ENCODE data around the gene DBH. TPM values are rescaled to one million over a fixed set of nuclear protein-coding genes. Genes with fewer than 3 reads are reported as not detected.

The DBH gene
- total RNA-seq, 3 donors from 2014 or later = not detected

DNA sequence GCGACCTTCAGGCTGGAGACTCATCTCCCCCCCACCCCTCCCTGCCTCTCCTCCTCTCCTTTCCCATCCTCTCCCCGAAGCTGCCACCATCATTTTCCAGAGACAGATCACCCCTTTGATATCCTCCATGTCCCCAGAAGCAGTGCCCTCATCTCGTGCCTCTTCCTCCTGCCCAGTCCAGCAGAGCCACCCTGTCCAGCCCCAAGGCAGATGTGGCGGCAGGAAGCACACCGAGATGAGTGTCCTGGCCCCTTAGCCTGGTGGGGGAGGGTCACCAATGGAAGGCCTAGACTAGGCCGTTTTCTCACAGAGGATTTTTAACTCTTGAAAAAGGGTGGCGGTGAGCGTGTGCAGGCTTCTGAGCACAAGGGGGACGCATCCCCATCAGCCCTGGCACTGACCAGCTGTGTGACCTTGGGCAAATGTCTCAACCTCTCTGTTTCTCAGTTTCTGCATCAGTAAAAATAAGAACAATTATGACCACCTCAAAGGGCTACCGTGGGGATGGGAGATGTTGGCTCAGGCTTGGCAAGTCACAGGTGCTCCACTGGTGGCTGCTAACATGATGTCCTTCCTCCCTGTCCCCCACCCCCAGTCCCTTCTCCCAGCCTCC, 53.1 kb downstream of the DBH start:
- H3K36me3 ChIP-seq (ENCODE audit: low read depth) = no peaks in the 10 kb centered on the region
- no peak for ATAC-seq
- H3K4me1 ChIP-seq (ENCODE audit: low read depth) = no peaks in the 10 kb centered on the region
- DNase-seq = no peak
- no peak overlapping the region for H3K4me3 ChIP-seq
- no peaks in the 10 kb centered on the region for H3K9me3 ChIP-seq
- TF ChIP-seq, protein P1, sequence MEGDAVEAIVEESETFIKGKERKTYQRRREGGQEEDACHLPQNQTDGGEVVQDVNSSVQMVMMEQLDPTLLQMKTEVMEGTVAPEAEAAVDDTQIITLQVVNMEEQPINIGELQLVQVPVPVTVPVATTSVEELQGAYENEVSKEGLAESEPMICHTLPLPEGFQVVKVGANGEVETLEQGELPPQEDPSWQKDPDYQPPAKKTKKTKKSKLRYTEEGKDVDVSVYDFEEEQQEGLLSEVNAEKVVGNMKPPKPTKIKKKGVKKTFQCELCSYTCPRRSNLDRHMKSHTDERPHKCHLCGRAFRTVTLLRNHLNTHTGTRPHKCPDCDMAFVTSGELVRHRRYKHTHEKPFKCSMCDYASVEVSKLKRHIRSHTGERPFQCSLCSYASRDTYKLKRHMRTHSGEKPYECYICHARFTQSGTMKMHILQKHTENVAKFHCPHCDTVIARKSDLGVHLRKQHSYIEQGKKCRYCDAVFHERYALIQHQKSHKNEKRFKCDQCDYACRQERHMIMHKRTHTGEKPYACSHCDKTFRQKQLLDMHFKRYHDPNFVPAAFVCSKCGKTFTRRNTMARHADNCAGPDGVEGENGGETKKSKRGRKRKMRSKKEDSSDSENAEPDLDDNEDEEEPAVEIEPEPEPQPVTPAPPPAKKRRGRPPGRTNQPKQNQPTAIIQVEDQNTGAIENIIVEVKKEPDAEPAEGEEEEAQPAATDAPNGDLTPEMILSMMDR (IDR thresholded peaks at IDR 0.05) = no peak
- intact Hi-C loops (cut with DNase I, micrococcal nuclease) = no loop called here

DNA sequence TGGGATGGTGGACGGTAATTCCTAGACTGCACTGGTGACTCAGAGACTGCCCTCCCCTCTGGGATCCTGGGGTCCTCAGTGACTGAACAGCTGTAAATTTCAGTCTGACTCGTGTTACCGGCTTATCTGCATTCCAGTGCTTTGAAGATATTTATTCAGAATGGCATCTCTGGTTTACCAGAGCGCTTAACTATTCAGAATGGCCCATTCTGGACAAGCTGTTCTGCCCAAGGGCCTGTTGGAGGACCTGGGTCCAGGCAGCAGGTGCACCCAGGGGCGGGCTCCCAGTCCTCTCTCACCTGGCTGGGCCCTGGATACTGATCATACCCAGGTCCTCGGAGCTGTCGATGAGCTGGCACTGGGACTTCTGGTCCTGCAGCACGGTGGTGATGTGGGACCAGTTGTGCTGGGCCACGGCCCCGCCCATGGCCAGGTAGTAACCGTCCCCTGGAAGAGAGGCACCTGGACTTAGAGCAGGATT, 54.0 kb downstream of the DBH start:
- H3K36me3 ChIP-seq (ENCODE audit: low read depth) = no peaks in the 10 kb centered on the region
- intact Hi-C loops (cut with DNase I, micrococcal nuclease) = no loop called here
- H3K9me3 ChIP-seq = no peaks in the 10 kb centered on the region
- ATAC-seq (no peak), DNase-seq (peak in 1 of 3 donors; percentile 7)
- TF ChIP-seq, protein P1 (IDR thresholded peaks at IDR 0.05) = no peak
- H3K4me3 ChIP-seq = no peak overlapping the region
- H3K4me1 ChIP-seq (ENCODE audit: low read depth) = no peaks in the 10 kb centered on the region

DNA sequence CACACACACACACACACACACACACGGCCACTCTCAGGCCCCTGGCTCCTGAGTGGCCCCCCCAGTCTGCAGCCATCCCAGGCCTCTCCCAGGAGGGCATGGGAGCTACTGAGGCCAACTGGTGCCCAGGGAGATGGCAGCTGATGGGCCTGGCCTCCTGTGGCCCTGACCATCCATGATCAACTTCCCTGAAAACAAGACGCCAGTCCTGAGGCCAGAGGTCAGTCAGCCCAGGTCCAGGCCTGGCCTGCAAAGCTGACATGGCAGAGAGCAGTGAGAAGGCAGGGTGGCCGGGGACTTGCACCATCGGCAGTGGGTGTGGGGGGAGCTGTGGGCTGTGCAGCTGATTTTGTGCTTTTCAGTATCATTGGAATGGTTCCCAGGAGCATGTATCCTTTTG, 55.0 kb downstream of the DBH start:
- Histone ChIP-seq H3K9me3 (no peaks in the 10 kb centered on the region), H3K36me3 (ENCODE audit: low read depth) (no peaks in the 10 kb centered on the region), H3K4me3 (no peak overlapping the region), H3K4me1 (ENCODE audit: low read depth) (no peaks in the 10 kb centered on the region)
- DNase-seq (peak in 1 of 3 donors; percentile 8), ATAC-seq (no peak)
- TF ChIP-seq, protein P1 (IDR thresholded peaks at IDR 0.05) = no peak
- intact Hi-C loops (cut with DNase I, micrococcal nuclease) = no loop called here

DNA sequence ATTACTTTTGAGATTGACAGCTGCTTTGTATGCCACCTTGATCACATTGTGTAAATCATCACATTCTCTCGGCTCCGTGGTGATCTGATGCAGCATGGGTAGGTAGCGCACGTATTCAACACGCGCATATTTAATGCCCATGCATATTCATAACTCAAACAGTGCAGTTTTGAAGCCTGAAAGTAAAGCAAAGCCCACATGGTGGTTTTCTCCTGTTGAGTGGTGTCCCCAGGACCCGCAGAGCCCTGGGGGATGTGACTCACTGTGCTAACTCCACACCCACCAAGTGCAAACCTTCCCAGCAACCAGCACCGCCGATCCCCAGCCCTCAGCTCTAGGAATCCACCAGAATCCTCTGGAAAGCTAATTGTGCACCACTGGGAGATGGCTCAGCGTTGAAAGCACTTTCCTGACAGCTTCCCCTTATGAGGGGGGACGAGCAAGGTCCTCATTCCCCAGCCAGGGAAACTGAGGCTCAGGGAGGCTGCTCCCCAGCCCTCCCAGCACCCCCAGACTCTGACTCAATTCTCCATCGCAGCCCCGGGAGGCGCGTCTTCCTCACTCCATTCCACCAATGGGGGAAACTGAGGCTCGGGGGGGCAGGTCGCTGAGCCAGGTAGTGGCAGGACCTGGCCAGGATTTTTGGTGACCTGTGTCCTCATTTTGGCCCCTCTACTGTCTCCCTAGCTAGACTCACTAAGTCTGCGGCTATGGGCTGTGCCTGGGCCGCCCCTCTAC, 55.6 kb downstream of the DBH start:
- TF ChIP-seq, protein P1 (IDR thresholded peaks at IDR 0.05) = no peak
- intact Hi-C loops (cut with DNase I, micrococcal nuclease) = no loop called here
- no peaks in the 10 kb centered on the region for H3K36me3 ChIP-seq (ENCODE audit: low read depth)
- H3K4me3 ChIP-seq = no peak overlapping the region
- no peaks in the 10 kb centered on the region for H3K9me3 ChIP-seq
- H3K4me1 ChIP-seq (ENCODE audit: low read depth) = no peaks in the 10 kb centered on the region
- DNase-seq (no peak), ATAC-seq (no peak)

DNA sequence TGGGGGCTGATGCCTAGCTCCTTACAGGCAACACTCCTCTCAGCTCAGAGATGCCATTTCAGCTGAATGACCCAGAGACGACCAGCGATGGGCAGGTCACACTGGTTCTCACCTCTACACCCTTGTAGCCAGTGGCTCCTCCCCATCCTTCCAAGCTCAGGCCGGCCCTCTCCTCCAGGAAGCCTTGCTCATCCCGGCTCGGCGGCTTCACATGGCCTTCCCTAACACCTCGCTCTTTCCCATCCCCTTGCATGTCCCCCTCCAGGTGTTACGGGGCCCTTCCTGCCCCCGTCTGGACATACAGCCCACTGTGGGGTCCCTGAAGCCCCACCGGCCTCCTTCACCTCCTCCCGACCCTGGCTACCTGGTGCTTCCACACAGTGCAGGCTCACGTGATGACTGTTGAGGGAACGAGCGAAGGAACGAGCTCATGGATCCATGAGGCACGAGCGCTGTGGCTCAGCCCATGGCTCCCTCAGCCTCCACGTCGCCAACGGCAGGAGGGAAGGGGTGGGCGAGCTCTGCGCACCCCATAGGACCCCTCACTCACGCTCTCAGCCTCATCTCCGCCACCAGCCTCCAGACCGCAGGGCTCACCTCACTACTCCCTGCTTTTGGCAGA, 56.3 kb downstream of the DBH start:
- peak in 2 of 3 donors; percentile 16 to 38 for DNase-seq
- H3K36me3 ChIP-seq (ENCODE audit: low read depth) = no peaks in the 10 kb centered on the region
- H3K9me3 ChIP-seq = no peaks in the 10 kb centered on the region
- TF ChIP-seq, protein P1 (IDR thresholded peaks at IDR 0.05) = no peak
- intact Hi-C loops (cut with DNase I, micrococcal nuclease) = no loop called here
- ATAC-seq = no peak
- H3K4me1 ChIP-seq (ENCODE audit: low read depth) = no peaks in the 10 kb centered on the region
- H3K4me3 ChIP-seq = no peak overlapping the region

Data from mucosa of descending colon (tissue), 3 donors.